GM19397 (cell line): ENCODE measurements around the gene CPEB3.

Source experiments
- ATAC-seq: cut with Tn5 transposase; IDR thresholded peaks from one replicate; pipeline ENCODE4 v1.9.1; 2021; ENCODE audit warnings: mild to moderate bottlenecking, moderate library complexity; ENCODE audit not compliant: unreplicated experiment

Gene CPEB3

DNA sequence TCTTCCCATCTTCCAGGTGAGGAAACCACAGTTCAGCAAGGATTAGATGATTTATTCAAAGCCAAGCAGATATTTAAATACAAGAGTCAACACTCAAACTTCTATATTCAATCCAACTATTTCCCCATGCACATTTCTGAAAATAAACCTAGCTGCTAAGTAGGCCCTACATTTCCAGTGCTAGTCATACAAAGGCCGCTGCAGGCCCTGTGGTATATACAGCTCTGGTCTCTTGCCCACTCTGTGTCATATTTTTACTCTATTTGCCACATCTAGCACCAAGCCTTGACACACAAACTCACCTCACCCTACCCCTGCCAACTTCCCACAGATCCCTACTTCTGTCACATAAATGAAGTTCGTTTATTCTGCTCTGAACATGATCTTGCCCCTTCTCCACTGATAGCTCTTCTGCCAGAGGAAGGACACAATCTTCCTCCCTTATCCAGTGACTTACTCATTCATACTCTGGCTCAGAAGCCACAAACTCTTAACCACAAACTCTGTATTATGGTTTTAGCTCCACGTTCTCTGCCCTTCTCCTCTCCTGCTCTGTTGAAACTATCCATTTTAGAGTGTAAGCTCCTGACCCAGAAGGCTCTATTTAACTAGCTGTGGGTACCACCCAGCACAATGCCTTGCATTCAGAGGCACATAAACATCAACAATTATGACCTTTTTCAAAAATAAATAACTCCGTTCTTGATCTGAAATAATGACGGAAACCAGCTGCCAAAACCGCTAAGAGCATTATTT, 180.7 kb downstream of the CPEB3 start:
- ATAC-seq, result no peak

GRCh38 chr10:92108747-92109146, 182.1 kb downstream of the CPEB3 start:
- ATAC-seq, result no peak

DNA sequence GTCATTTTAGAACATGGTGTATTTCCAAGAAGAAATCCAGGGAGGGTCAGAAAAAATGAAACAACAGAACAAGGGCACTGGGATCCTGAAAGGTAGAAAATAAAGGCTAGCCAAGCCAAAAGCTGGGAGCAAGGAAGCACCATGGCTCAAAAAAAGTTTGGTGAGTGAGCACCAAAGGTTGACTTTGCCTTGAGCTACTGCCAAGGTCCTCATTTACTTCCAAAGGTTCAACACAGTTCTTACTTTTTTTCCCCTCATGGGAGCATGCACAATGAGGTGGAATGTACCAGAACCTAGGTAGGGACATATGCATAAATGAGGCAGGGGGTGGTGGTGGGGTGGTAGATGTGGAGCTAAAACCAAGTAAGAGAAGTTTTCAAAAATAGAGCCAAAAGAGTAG, 182.8 kb downstream of the CPEB3 start:
- no peak for ATAC-seq

DNA sequence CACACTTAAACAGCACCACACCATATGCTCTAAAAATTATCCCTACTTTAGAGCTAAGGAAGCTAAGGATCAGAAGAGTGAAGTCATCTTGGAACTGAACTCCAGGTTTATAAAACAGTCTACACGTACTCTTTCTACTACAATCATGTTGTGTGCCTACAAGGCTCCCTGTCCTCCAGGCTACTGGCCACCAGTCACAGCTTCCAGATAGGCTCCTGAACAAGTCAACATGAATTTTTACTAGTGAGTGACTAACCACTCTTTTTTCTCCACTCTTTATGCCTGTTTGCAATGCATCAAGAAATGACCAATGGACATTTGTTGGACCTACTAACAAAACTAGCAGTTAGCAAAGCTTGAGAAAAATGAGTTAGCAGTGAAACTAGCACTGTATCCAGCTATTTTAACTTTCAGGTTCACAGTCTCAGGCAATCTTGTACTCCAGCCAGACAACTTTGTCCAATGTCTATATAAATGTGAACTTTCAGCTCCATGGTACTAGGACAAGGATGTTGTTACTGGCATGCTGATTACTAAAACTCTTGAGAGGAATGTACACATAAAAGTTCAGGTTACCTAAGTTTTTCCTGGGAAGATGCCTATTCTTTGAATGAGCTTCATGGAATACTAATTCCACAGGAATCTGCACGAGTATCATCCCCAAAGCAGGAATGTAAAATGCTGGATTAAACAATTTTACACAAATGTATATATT, 187.3 kb downstream of the CPEB3 start:
- no peak for ATAC-seq

DNA sequence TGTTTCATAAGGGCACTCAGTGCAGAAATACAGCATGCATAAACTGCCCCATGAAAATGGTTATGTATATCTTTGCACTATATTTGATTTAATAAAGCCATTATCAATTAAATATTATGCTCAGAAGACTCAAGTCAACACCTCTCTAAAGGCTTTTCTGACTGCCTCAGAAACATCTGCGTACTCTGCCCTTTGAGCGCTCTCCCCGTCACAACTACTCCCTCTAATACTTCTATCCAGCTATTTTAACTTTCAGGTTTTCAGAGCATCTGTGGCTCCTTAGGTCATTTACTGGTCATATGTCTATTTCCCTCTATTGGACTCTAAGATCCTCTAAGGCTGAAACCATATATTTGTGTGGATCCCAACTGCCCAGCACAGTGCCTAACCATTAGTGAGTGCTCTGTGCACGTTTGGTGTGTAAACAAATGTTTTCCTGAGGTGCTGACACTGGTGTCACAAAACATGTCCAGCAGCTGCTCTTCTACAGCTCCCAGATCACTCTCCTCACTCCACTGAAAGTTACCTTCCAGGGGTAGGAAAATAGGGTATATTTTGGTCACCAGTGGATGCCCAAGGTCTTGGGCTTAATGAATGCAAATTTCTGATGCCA, 188.2 kb downstream of the CPEB3 start:
- ATAC-seq, result no peak

- ATAC-seq, result no peak
Measured at GRCh38 chr10:92094960-92095359, 195.9 kb downstream of the CPEB3 start.

DNA sequence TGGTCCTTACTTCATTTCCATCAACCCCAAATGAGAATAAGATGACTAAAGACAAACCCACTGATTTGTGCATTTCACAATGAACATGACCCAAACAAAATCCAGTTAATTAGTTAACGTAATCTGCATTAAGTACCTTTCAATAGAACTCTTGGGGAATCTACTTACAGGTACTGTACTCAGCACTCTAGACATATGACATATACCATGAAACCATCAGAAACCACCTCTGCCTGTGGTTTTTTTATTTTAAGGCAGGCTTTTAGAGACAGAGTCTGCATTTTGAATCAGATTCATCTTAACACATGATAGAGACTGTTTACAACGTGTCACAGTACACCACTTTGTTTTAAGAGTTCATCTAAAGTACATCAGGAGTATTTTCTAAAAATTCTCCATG, 198.9 kb downstream of the CPEB3 start:
- ATAC-seq, result no peak

DNA sequence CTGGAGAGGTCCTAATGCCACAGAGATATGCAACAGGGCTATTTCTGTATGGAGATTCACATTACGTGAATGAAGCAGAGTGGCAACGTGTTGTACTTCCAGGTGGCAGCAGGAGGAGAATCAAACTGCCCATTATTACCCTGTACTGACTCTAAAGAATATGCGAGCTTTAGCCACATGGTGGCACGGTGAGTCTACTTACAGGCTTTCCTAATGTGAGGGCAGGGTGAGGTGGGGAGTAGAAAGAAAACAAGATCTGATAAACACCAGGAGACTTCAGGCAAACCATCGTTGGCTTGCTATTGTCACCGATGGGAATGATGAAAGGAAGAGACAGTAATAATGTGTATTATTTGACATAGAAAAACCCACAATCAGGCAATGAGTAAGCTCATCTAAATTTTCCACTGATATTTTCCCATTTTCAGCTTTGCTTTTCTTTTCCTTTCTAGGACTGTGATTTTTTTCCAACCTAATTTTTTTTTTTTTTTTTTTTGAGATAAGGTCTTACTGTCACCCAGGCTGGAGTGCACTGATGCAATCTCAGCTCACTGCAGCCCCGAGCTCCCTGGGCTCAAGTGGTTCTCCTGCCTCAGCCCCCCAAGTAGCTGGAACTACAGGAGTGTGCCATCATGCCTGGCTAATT, 203.0 kb downstream of the CPEB3 start:
- peak; percentile 92 for ATAC-seq

DNA sequence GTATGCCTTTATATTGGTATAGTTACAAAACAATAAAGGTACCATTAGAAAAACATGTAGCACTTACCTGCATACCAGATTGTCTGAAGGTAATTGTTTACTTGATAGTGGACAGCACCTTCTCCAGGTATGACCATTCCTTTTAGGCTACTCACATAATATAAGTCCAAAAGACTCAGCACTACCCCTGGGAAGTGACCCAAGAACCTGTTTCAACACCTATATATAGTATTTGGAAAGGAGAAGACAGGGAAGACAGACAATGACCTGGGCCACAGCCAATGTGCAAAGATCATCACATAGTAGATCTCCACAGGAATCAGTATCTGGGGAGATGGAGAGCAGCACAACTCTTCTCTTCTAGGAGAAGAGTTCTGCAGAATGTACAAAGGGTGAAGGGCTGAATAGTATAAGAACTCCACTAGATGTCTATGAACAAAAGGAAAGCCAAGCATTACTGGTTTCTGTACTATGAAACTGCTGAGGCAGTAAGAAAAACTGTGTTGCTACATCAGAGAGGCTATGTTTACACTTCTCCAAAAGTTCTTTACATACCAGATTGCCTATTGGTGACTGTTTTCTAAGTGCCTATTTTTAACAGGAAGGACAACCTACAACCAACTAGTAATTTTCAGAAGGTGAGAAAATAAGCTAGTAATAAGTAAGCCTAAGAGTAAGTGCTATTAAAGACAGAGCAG, 208.1 kb downstream of the CPEB3 start:
- ATAC-seq, result no peak

DNA sequence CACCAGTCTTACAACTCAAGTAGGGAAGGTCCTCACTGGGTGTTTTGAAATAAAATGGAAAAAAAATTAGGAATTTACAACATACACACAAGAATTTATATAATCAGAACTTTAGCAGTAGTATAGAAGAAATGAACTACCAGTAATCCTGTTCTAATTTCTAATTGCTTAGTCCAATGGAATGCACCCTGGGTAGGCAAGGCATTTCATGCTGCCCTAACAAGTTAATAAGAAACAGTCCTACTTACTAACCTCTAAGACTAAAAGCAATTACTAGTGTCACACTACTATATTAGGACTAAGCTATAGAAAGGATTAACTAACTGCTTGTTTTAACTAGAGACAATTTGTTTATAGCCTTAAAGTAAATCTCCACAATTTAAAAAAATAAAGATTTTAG, 209.2 kb downstream of the CPEB3 start:
- ATAC-seq, result no peak

GRCh38 chr10:92080244-92080643, 210.6 kb downstream of the CPEB3 start:
- no peak for ATAC-seq

GRCh38 chr10:92079003-92079402, 211.9 kb downstream of the CPEB3 start:
- no peak for ATAC-seq

DNA sequence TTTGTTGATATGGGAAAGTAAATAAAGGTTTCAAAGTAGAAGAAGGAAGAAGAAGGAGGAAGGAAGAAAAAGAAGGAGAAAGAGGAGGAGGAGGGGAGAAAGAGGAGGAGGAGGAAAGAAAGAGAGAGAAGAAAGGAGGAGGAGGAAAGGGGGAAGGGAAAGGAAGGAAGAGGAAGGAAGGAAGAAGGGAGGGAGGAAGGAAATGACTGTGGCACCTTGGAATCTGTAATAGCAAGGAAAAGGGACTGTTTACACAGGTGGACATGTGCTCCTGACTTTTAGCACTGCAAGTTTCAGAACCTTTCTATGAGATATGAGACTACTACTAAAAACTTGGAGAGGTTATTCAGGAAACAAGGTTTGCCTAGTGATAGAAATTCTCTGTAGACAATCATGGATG, 214.2 kb downstream of the CPEB3 start:
- ATAC-seq, result no peak

GRCh38 chr10:92075829-92076228, 215.0 kb downstream of the CPEB3 start:
- ATAC-seq, result no peak

DNA sequence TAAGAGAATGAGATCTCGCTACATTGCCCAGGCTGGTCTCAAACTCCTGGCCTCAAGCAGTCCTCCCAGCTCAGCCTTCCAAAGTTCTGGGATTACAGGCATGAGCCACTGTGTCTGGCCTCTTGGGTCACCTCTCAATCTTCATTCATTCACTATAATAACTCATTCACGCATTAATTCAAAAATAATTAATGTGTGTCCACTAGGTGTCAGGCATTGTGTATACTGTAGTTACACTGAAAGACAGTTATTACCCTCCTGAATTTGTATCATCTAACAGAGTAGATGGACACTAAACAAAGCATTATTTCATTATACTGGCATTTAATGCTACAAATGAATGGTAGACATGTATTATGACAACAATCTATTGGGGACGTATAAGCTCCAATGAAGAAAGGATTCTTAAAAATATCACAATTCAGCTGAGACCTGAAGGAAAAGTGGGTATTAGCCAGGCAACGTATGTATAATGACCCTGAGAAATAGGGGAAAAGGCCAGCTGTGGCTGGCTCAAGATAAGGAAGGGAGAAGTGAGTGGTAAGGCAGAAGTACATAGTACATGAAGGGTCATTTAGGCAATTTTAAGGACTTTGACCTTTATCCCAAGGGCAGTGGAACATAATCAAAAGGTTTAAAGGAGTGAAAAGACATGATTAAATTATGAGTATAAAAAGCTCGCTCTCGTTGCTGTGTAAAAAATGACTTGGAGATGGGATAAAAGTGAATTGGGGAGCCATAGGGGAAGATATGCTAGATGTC, 216.6 kb downstream of the CPEB3 start:
- ATAC-seq, result no peak

GRCh38 chr10:92068900-92069299, 222.0 kb downstream of the CPEB3 start:
- no peak for ATAC-seq

DNA sequence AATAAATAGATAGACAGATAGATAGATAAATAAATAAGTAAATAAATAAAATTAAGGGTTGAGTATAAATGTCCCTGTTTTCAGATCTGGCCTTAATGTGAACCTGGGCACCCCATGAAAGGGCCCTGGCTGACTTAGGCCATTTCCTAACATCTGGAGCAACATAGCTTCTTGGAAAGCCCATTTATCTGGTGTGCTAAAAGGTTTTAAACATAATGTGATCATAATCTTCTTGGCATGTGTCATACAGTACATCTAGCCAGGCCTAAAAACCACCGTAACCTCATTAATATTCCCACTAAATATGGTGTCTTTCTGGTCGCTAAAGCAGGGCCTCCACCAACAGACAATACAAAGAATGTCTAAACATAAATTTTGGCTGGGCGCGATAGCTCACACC, 224.5 kb downstream of the CPEB3 start:
- no peak for ATAC-seq

GRCh38 chr10:92064506-92064905, 226.4 kb downstream of the CPEB3 start:
- ATAC-seq, result no peak

- ATAC-seq, result no peak
Measured at GRCh38 chr10:92062273-92062672, 228.6 kb downstream of the CPEB3 start.

GRCh38 chr10:92054807-92055206, 236.1 kb downstream of the CPEB3 start:
- no peak for ATAC-seq
